ENCODE results near the gene ZWILCH.

GRCh38 chr15:66570842-66571478 is 65.8 kb downstream of the ZWILCH start:
- TF ChIP-seq CTCF (conservative IDR thresholded peaks at IDR 0.05) (no peak), ZFX (IDR thresholded peaks at IDR 0.05) (no peak)
